ENCODE data around the gene TAMALIN. TPM values are rescaled to one million over a fixed set of nuclear protein-coding genes. Genes with fewer than 3 reads are reported as not detected.

TAMALIN gene
- total RNA-seq, 6 experiments from 2014 or later: 0.24 to 1.00 (median 0.69) TPM

DNA sequence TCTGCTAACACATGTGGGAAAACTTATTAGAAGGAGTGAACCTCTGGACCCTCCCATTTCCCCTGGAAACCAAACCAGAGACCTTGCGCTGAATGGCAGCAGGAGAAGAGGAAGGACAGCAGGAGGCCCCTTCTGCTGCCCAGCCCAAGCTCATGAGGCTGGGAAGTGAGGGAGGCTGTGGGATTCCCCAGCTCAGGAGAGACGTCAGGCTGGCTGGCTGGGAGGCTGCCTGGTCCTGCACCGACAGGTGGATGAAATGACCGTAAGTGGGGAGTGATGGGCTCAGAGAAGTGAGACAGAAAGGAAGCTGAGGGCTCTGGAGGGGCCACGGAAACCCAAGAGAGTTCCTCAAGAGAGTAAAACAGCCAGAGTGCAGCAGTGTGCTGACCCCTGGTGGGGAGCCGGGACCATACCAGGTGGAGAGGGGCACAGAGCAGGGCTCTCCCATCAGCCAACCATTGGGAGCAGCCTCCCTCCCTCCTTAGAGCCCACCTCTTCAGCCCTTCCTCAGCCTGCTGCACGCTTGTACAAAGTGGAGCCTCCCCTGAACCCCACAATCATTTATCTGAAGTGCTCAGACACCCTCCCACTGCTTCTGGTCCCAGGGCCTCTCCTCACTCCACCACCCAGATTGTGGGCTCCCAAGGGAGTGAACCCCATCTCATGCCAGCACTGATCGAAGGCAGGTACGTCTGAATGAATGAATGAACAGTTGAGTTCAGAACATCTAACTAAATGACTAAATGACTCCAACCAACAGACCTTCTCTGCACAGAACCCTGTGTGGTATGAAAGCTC is 14.0 kb downstream of the TAMALIN start:
- peak; percentile 87 for TF ChIP-seq CTCF (IDR thresholded peaks at IDR 0.05)
- Mint-ChIP-seq H3K4me3 (no peak overlapping the region), H3K9me3 (no peaks in the 10 kb centered on the region), H3K27ac (no peak overlapping the region), H3K4me1 (ENCODE audit: low read depth) (peaks cover 24% of the 10 kb centered on the region), H3K27me3 (ENCODE audit: insufficient read depth) (peaks cover 5% of the 10 kb centered on the region), H3K36me3 (ENCODE audit: low read depth) (no peaks in the 10 kb centered on the region)
- peak; percentile 24 for DNase-seq

DNA sequence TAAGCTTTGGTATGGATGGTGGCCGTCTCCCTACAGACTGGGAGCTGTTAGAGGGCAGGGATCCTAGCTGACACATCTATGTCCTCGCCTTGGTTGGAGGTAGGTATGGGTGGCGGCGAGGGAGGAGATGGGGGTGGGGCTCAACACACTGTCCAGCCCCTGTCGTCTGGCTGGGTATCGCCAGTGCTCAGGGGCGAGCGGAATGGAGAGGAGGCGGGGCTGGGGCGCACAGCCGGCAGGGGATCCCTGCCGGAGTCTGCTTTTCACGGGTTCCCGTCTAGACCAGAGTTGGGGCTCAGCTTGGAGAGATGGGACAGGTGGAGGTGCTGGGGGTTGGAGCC is 16.1 kb downstream of the TAMALIN start:
- DNase-seq: no peak
- TF ChIP-seq CTCF (IDR thresholded peaks at IDR 0.05): no peak
- Mint-ChIP-seq H3K27me3 (ENCODE audit: insufficient read depth) (peaks cover 5% of the 10 kb centered on the region), H3K9me3 (no peaks in the 10 kb centered on the region), H3K27ac (no peak overlapping the region), H3K4me3 (peak overlapping the region; percentile 65), H3K4me1 (ENCODE audit: low read depth) (peaks cover 33% of the 10 kb centered on the region), H3K36me3 (ENCODE audit: low read depth) (no peaks in the 10 kb centered on the region)

GRCh38 chr12:52023182-52023975 is 16.6 kb downstream of the TAMALIN start:
- Mint-ChIP-seq H3K27me3 (ENCODE audit: insufficient read depth) (peaks cover 5% of the 10 kb centered on the region), H3K27ac (0 out of 2 replicates have a peak overlapping the region, but pooled peaks have one; percentile 5), H3K36me3 (ENCODE audit: low read depth) (no peaks in the 10 kb centered on the region), H3K9me3 (no peaks in the 10 kb centered on the region), H3K4me1 (ENCODE audit: low read depth) (peaks cover 33% of the 10 kb centered on the region), H3K4me3 (peak overlapping the region; percentile 84)
- peak; percentile 99 for TF ChIP-seq CTCF (IDR thresholded peaks at IDR 0.05)
- DNase-seq: peak; percentile 47

DNA sequence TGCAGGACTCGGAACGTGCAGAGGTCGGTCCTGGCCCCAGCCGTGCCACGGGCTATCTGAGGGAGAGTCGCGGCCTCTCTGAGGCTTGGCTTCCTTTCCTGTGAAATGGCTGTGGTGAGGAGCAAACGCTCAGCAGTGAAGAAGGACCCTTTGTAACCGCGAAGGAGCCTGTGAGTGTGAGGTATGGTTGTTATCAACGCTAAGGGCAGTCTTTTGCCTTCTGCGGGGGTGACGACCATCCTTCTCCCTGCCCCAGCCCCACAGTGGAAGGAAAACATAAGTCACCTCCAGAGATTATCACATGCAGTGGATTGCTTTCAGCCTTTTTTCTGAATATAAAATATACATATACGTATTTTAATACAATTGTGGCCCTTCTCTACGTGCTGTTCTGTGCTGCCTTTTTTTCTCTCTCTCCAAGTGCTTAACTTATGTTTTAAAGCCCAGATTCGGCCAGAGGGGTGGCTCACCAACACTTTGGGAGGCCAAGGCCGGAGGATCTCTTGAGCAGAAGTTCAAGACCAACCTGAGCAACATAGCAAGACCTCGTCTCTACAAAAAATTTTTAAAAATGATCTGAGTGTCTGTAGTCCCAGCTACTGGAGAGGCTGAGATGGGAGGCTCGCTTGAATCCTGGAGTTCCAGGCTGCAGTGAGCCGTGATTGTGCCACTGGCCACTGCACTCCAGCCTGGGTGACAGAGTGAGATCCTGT is 17.4 kb downstream of the TAMALIN start:
- no peak for DNase-seq
- Mint-ChIP-seq H3K4me1 (ENCODE audit: low read depth) (peaks cover 33% of the 10 kb centered on the region), H3K36me3 (ENCODE audit: low read depth) (no peaks in the 10 kb centered on the region), H3K9me3 (no peaks in the 10 kb centered on the region), H3K27me3 (ENCODE audit: insufficient read depth) (peaks cover 2% of the 10 kb centered on the region), H3K4me3 (peak overlapping the region; percentile 84), H3K27ac (0 out of 2 replicates have a peak overlapping the region, but pooled peaks have one; percentile 5)
- TF ChIP-seq CTCF (IDR thresholded peaks at IDR 0.05): peak; percentile 62

GRCh38 chr12:52024845-52025230 is 18.1 kb downstream of the TAMALIN start:
- Mint-ChIP-seq H3K4me1 (ENCODE audit: low read depth) (peaks cover 33% of the 10 kb centered on the region), H3K27ac (peak overlapping the region; percentile 49; the same call in 1 of the 2 replicates), H3K9me3 (no peaks in the 10 kb centered on the region), H3K27me3 (ENCODE audit: insufficient read depth) (peaks cover 1% of the 10 kb centered on the region), H3K4me3 (no peak overlapping the region), H3K36me3 (ENCODE audit: low read depth) (no peaks in the 10 kb centered on the region)
- DNase-seq: no peak
- TF ChIP-seq CTCF (IDR thresholded peaks at IDR 0.05): no peak
